Tibial artery (tissue), 4 donors: ENCODE results near the gene SWSAP1.

Experiments
- DNase-seq, 2 donors: peaks; one replicate each; pipeline ENCODE4 v3.0.0-alpha.2; 2019
- H3K27ac ChIP-seq, 2 donors: fragments of 200-600 bp; sonication (generic) in 1 of 2; 1 replicate in 1 of 2; 2 replicates in 1 of 2; pipeline ENCODE4 v1.5.1; 2018 to 2019; ENCODE audit warnings: mild to moderate bottlenecking in 1 of 2
- H3K27me3 ChIP-seq, 2 donors: fragments of 200-600 bp; sonication (generic) in 1 of 2; one replicate each; pipeline versions ENCODE4 v1.5.1 to v1.6.0; 2016 to 2019
- H3K36me3 ChIP-seq, 3 donors: fragments of 200-600 bp; sonication (generic) in 2 of 3; one replicate each; pipeline ENCODE4 v1.5.1; 2016 to 2019; ENCODE audit warnings: mild to moderate bottlenecking in 2 of 3
- H3K4me1 ChIP-seq, 4 donors: fragments of 200-600 bp; sonication (generic) in 2 of 4; 1 replicate in 3 of 4; 2 replicates in 1 of 4; pipeline ENCODE4 v1.5.1; 2016 to 2019
- H3K4me3 ChIP-seq, 2 donors: fragments of 200-600 bp; sonication (generic) in 1 of 2; 1 replicate in 1 of 2; 2 replicates in 1 of 2; pipeline ENCODE4 v1.5.1; 2018 to 2019; ENCODE audit warnings: mild to moderate bottlenecking in 2 of 2
- H3K9me3 ChIP-seq, 3 donors: fragments of 200-600 bp; sonication (generic) in 1 of 3; one replicate each; pipeline ENCODE4 v1.5.1; 2016 to 2019
- intact Hi-C: fragments of 100-400 bp; cut with DNase I; formaldehyde crosslinking; loops from one replicate; pipeline ENCODE4 v1.15.0; 2023; ENCODE audit warnings: low total_unique reads
- TF ChIP-seq, protein P1 (sequence below), 2 experiments: fragments of 200-600 bp in 1 of 2; fragments of 450-650 bp in 1 of 2; IDR thresholded peaks; one replicate each; pipeline ENCODE4 v1.5.1; 2017 to 2019; ENCODE audit warnings: antibody characterized with exemption in 2 of 2, mild to moderate bottlenecking in 1 of 2, moderate library complexity in 1 of 2

The SWSAP1 gene, protein sequence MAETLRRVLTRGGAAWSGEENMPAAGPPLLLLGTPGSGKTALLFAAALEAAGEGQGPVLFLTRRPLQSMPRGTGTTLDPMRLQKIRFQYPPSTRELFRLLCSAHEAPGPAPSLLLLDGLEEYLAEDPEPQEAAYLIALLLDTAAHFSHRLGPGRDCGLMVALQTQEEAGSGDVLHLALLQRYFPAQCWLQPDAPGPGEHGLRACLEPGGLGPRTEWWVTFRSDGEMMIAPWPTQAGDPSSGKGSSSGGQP

DNA sequence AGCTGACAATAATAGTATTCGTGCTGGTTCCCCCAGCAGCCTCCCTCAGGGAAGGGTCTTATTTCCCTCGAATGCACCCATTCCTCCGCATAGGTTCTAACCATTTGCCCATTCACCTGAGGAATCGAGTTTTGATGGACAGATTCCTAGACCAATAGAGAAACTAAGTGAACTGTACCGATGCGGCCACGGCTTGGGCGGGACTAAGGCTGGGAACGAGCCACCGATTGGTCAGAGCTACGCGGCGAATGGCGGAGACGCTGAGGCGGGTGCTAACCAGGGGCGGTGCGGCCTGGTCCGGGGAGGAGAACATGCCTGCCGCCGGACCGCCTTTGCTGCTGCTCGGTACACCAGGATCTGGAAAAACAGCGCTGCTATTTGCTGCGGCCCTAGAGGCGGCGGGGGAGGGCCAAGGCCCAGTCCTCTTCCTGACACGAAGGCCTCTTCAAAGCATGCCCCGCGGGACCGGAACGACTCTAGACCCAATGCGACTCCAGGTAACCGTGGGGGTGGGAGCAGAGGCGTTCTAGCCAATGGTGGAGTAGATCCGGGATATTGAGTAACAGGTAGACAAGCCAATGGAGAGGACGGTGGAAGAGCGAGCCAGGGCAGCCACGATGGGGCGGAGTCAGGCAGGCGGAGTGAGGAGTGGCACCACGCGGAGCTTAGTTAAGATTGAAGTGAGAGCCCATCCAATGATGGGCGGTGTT is at the start of gene SWSAP1:
Gene SWSAP1, plus strand, starts transcription at position 234 of the 710 bp plus-strand sequence. Its CDS starts 15 bp downstream, at position 249.
- Histone ChIP-seq H3K4me3 (peak within 1 kb of the TSS; percentile 62 to 63), H3K27me3 (no peaks in the 10 kb centered on the region), H3K4me1 (peaks cover 0 to 46% (median 38%) of the 10 kb centered on the region in 4 donors), H3K27ac (peak within 1 kb of the TSS; percentile 90 to 94), H3K9me3 (no peaks in the 10 kb centered on the region), H3K36me3 (peaks cover 0 to 7% (median 0%) of the 10 kb centered on the region in 3 donors)
- TF ChIP-seq, protein P1, sequence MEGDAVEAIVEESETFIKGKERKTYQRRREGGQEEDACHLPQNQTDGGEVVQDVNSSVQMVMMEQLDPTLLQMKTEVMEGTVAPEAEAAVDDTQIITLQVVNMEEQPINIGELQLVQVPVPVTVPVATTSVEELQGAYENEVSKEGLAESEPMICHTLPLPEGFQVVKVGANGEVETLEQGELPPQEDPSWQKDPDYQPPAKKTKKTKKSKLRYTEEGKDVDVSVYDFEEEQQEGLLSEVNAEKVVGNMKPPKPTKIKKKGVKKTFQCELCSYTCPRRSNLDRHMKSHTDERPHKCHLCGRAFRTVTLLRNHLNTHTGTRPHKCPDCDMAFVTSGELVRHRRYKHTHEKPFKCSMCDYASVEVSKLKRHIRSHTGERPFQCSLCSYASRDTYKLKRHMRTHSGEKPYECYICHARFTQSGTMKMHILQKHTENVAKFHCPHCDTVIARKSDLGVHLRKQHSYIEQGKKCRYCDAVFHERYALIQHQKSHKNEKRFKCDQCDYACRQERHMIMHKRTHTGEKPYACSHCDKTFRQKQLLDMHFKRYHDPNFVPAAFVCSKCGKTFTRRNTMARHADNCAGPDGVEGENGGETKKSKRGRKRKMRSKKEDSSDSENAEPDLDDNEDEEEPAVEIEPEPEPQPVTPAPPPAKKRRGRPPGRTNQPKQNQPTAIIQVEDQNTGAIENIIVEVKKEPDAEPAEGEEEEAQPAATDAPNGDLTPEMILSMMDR (IDR thresholded peaks at IDR 0.05), result peak in 1 of 2 experiments; percentile 20
- DNase-seq, result peak; percentile 99
- intact Hi-C loops, result loop anchor here (10.0 kb wide), 2 partner anchors 70 to 80 kb away; partner anchors contain the start of gene TSPAN16

GRCh38 chr19:11324748-11325389 is 49.6 kb upstream of the SWSAP1 start:
- TF ChIP-seq, protein P1 (IDR thresholded peaks at IDR 0.05), result no peak
- DNase-seq, result no peak
- Histone ChIP-seq H3K9me3 (no peaks in the 10 kb centered on the region), H3K4me1 (peaks cover 5 to 23% (median 16%) of the 10 kb centered on the region in 4 donors), H3K36me3 (peaks cover 21 to 50% (median 46%) of the 10 kb centered on the region in 3 donors), H3K4me3 (no peak overlapping the region), H3K27ac (peak overlapping the region; percentile 62 to 82), H3K27me3 (no peaks in the 10 kb centered on the region)
- intact Hi-C loops, result no loop called here

- TF ChIP-seq, protein P1 (IDR thresholded peaks at IDR 0.05), result no peak
- H3K27me3 ChIP-seq, result no peaks in the 10 kb centered on the region
- H3K36me3 ChIP-seq, result peaks cover 25 to 57% (median 46%) of the 10 kb centered on the region in 3 donors
- H3K4me1 ChIP-seq, result peaks cover 5 to 23% (median 16%) of the 10 kb centered on the region in 4 donors
- H3K4me3 ChIP-seq, result no peak overlapping the region
- no peak for DNase-seq
- H3K9me3 ChIP-seq, result no peaks in the 10 kb centered on the region
- no peak overlapping the region for H3K27ac ChIP-seq
- intact Hi-C loops, result no loop called here
These were observed 48.9 kb upstream of the SWSAP1 start for GRCh38 chr19:11325544-11325943.

DNA sequence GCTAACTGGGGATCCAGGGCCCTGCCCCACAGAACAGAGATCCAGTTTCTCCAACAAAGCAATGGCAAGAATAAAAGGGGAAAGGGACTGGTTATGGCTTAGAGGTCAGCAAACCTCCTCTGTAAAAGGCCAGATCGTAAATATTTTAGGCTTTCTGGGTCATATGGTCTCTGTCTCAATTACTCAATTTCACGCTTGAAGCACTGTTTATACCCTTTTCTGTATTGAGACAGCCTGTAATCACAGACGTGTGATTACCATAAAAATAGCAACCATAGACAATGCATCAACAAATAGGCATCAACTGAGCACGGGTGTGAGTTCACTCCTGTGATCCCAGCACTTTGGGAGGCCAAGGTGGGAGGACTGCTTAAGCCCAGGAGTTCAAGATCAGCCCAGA is 44.3 kb upstream of the SWSAP1 start:
- H3K4me1 ChIP-seq, result peaks cover 0 to under 1% (median under 1%) of the 10 kb centered on the region in 4 donors
- H3K36me3 ChIP-seq, result peaks cover 53 to 97% (median 75%) of the 10 kb centered on the region in 3 donors

GRCh38 chr19:11331502-11331901 is 43.0 kb upstream of the SWSAP1 start:
- peaks cover 64 to 97% (median 77%) of the 10 kb centered on the region in 3 donors for H3K36me3 ChIP-seq
- no peak overlapping the region for H3K4me3 ChIP-seq
- intact Hi-C loops, result no loop called here

More for the DNA sequence above, 44.3 kb upstream of the SWSAP1 start:
- DNase-seq, result no peak
- no peak overlapping the region for H3K4me3 ChIP-seq
- TF ChIP-seq, protein P1 (IDR thresholded peaks at IDR 0.05), result no peak
- no peaks in the 10 kb centered on the region for H3K27me3 ChIP-seq
- H3K9me3 ChIP-seq, result no peaks in the 10 kb centered on the region
- H3K27ac ChIP-seq, result no peak overlapping the region
- intact Hi-C loops, result no loop called here

More at GRCh38 chr19:11331502-11331901, 43.0 kb upstream of the SWSAP1 start:
- Histone ChIP-seq H3K4me1 (no peaks in the 10 kb centered on the region), H3K27ac (no peak overlapping the region), H3K27me3 (no peaks in the 10 kb centered on the region), H3K9me3 (no peaks in the 10 kb centered on the region)
- TF ChIP-seq, protein P1 (IDR thresholded peaks at IDR 0.05), result no peak
- DNase-seq, result no peak
